Suprapubic skin (tissue), 4 donors: ENCODE data around the gene GABRR1.

Source experiments
- CTCF ChIP-seq, 2 donors: fragments of 200-600 bp in 1 of 2; fragments of 450-650 bp in 1 of 2; sonication (generic) in 1 of 2; IDR thresholded peaks; one replicate each; pipeline ENCODE4 v1.5.1; 2016 to 2019; ENCODE audit warnings: antibody characterized with exemption in 2 of 2, mild to moderate bottlenecking in 1 of 2, moderate library complexity in 1 of 2
- POLR2A ChIP-seq, 2 donors: fragments of 450-650 bp; IDR thresholded peaks; one replicate each; pipeline ENCODE4 v1.6.1; 2017; ENCODE audit warnings: antibody characterized with exemption in 2 of 2, mild to moderate bottlenecking in 2 of 2, moderate library complexity in 2 of 2
- POLR2AphosphoS5 ChIP-seq, 3 donors: sonication (generic); formaldehyde crosslinking; IDR thresholded peaks; one replicate each; pipeline ENCODE4 v1.6.1; 2017; ENCODE audit warnings: antibody characterized with exemption in 3 of 3

- TF ChIP-seq POLR2A (IDR thresholded peaks at IDR 0.05) (no peak), CTCF (IDR thresholded peaks at IDR 0.05) (no peak), POLR2AphosphoS5 (IDR thresholded peaks at IDR 0.05) (no peak)
Observed at GRCh38 chr6:89198235-89198634, 18.9 kb downstream of the GABRR1 start.
